Sigmoid colon (tissue), 7 donors: ENCODE results near the gene MYO10. TPM values are rescaled to one million over a fixed set of nuclear protein-coding genes. Genes with fewer than 3 reads are reported as not detected.

Experiments
- DNase-seq: peaks from one replicate; pipeline ENCODE4 v3.0.0-alpha.2; 2019
- H3K27ac ChIP-seq, 4 donors: fragments of 200-600 bp; sonication (generic); one replicate each; pipeline ENCODE4 v1.5.1; 2016 to 2019; ENCODE audit warnings: mild to moderate bottlenecking in 1 of 4
- H3K27me3 ChIP-seq, 3 donors: fragments of 200-600 bp; sonication (generic); one replicate each; pipeline ENCODE4 v1.5.1; 2019; ENCODE audit warnings: mild to moderate bottlenecking in 1 of 3
- H3K36me3 ChIP-seq, 4 donors: fragments of 200-600 bp; sonication (generic); one replicate each; pipeline ENCODE4 v1.5.1; 2016 to 2019
- H3K4me1 ChIP-seq, 4 donors: fragments of 200-600 bp; sonication (generic); one replicate each; pipeline ENCODE4 v1.5.1; 2017 to 2019
- H3K4me3 ChIP-seq, 4 donors: fragments of 200-600 bp; sonication (generic); one replicate each; pipeline ENCODE4 v1.5.1; 2017 to 2019; ENCODE audit warnings: mild to moderate bottlenecking in 2 of 4, moderate library complexity in 1 of 4
- H3K9me3 ChIP-seq, 4 donors: fragments of 200-600 bp in 3 of 4; sonication (generic) in 3 of 4; one replicate each; pipeline versions ENCODE4 v1.5.1 to v1.6.1; 2013 to 2019
- CTCF ChIP-seq, 4 experiments: fragments of 450-650 bp in 3 of 4; fragments of 200-600 bp in 1 of 4; IDR thresholded peaks; one replicate each; pipeline ENCODE4 v1.5.1; 2016 to 2019; ENCODE audit warnings: antibody characterized with exemption in 4 of 4, mild to moderate bottlenecking in 3 of 4, moderate library complexity in 2 of 4
- EP300 ChIP-seq, 4 donors: sonication (generic); formaldehyde crosslinking; IDR thresholded peaks; one replicate each; pipeline ENCODE4 v1.6.1; 2017; ENCODE audit warnings: antibody characterized with exemption in 4 of 4
- POLR2A ChIP-seq, 2 donors: fragments of 450-650 bp; IDR thresholded peaks; one replicate each; pipeline ENCODE4 v1.6.1; 2016; ENCODE audit warnings: antibody characterized with exemption in 2 of 2, mild to moderate bottlenecking in 2 of 2, moderate library complexity in 2 of 2
- POLR2AphosphoS5 ChIP-seq, 4 donors: sonication (generic); formaldehyde crosslinking; IDR thresholded peaks; one replicate each; pipeline ENCODE4 v1.6.1; 2017; ENCODE audit warnings: antibody characterized with exemption in 4 of 4
- WGBS, 2 donors: extraction: QIAGEN DNeasy Blood & Tissue Kit; methylation state at CpG; one replicate each; pipeline ENCODE4 v1.1.7; 2013; 5-methylcytosine and 5-hydroxymethylcytosine counted together
- intact Hi-C: fragments of 100-400 bp; cut with DNase I; formaldehyde crosslinking; loops from one replicate; pipeline ENCODE4 v1.15.1; 2023
- polyA plus RNA-seq, 3 donors: library from polyadenylated mRNA; stranded (reverse); fragments of 200-250 nt; gene quantifications; one replicate each; pipeline ENCODE4 v1.2.3, GENCODE V29; 2013
- total RNA-seq, 4 donors: library from RNA; depleted of rRNA; stranded (reverse); fragments of >200 nt; gene quantifications; one replicate each; pipeline ENCODE4 v1.1.0, GENCODE V29; 2016
- donor health status: healthy with polysubstance abuse.
- donor health status: Bipolar disorder and iron deficiency.
- donor health status: healthy.

Gene MYO10
- total and polyA plus RNA-seq, 7 donors, result 3.9 to 20.3 (median 8.3) TPM

GRCh38 chr5:16685069-16685468, 251.0 kb downstream of the MYO10 start:
- no peak for DNase-seq
- TF ChIP-seq CTCF (IDR thresholded peaks at IDR 0.05), result no peak
- TF ChIP-seq POLR2AphosphoS5 (IDR thresholded peaks at IDR 0.05), result no peak
- TF ChIP-seq POLR2A (IDR thresholded peaks at IDR 0.05), result no peak
- TF ChIP-seq EP300 (IDR thresholded peaks at IDR 0.05), result no peak
- Histone ChIP-seq H3K4me1 (peaks cover 0 to 15% (median 8%) of the 10 kb centered on the region in 4 donors), H3K27me3 (no peaks in the 10 kb centered on the region), H3K36me3 (no peaks in the 10 kb centered on the region), H3K4me3 (no peak overlapping the region), H3K9me3 (no peaks in the 10 kb centered on the region), H3K27ac (no peak overlapping the region)
- WGBS, 2 donors, result 75 to 86% methylated on average over 4 of the region's 4 CpGs
- intact Hi-C loops, result no loop called here

GRCh38 chr5:16681876-16682275, 254.2 kb downstream of the MYO10 start:
- Histone ChIP-seq H3K36me3 (no peaks in the 10 kb centered on the region), H3K27me3 (no peaks in the 10 kb centered on the region), H3K27ac (no peak overlapping the region), H3K4me3 (no peak overlapping the region), H3K9me3 (no peaks in the 10 kb centered on the region), H3K4me1 (peaks cover 0 to 2% (median 0%) of the 10 kb centered on the region in 4 donors)
- DNase-seq, result no peak
- TF ChIP-seq POLR2AphosphoS5 (IDR thresholded peaks at IDR 0.05) (no peak), POLR2A (IDR thresholded peaks at IDR 0.05) (no peak), EP300 (IDR thresholded peaks at IDR 0.05) (no peak), CTCF (IDR thresholded peaks at IDR 0.05) (no peak)
- WGBS, 2 donors, result 87 to 90% methylated on average over 13 of the region's 13 CpGs
- intact Hi-C loops, result no loop called here

- Histone ChIP-seq H3K9me3 (no peaks in the 10 kb centered on the region), H3K27me3 (no peaks in the 10 kb centered on the region), H3K27ac (no peak overlapping the region), H3K4me1 (no peaks in the 10 kb centered on the region), H3K4me3 (no peak overlapping the region), H3K36me3 (peaks cover 0 to under 1% (median 0%) of the 10 kb centered on the region in 4 donors)
- no peak for TF ChIP-seq CTCF (IDR thresholded peaks at IDR 0.05)
- TF ChIP-seq POLR2A (IDR thresholded peaks at IDR 0.05), result no peak
- no peak for TF ChIP-seq POLR2AphosphoS5 (IDR thresholded peaks at IDR 0.05)
- no peak for TF ChIP-seq EP300 (IDR thresholded peaks at IDR 0.05)
- WGBS, 2 donors, result 84 to 88% methylated on average over 14 of the region's 14 CpGs
- intact Hi-C loops, result no loop called here
- no peak for DNase-seq
These were observed 256.2 kb downstream of the MYO10 start for GRCh38 chr5:16679863-16680262.

GRCh38 chr5:16679190-16679589, 256.9 kb downstream of the MYO10 start:
- Histone ChIP-seq H3K9me3 (no peaks in the 10 kb centered on the region), H3K36me3 (peaks cover 0 to 3% (median 0%) of the 10 kb centered on the region in 4 donors)
- intact Hi-C loops, result no loop called here

More at GRCh38 chr5:16679190-16679589, 256.9 kb downstream of the MYO10 start:
- Histone ChIP-seq H3K27ac (no peak overlapping the region), H3K27me3 (no peaks in the 10 kb centered on the region), H3K4me3 (no peak overlapping the region), H3K4me1 (no peaks in the 10 kb centered on the region)
- DNase-seq, result no peak
- WGBS, 2 donors, result 86 to 90% methylated on average over 9 of the region's 9 CpGs
- TF ChIP-seq POLR2A (IDR thresholded peaks at IDR 0.05) (no peak), EP300 (IDR thresholded peaks at IDR 0.05) (no peak), CTCF (IDR thresholded peaks at IDR 0.05) (no peak), POLR2AphosphoS5 (IDR thresholded peaks at IDR 0.05) (no peak)
